T-helper 1 cell treated with Interleukin-12 subunit alpha and Interleukin-12 subunit beta and Interleukin-4 antibody, amounts not matched to agents 30 ng/mL and 1 ng/mL, for 36 hours (primary cell): Measurements from ENCODE around the gene EPHA6. TPM values are rescaled to one million over a fixed set of nuclear protein-coding genes. Genes with fewer than 3 reads are reported as not detected.
"Not testable (repeated sequence)": the region's sequence is repeated elsewhere in the genome, so short reads cannot be mapped to it uniquely, and the experiment has no call there.

Experiments used
- intact Hi-C: fragments of 100-400 bp; cut with micrococcal nuclease; formaldehyde crosslinking; loops from one replicate; pipeline ENCODE4 v1.15.1; 2024
- total RNA-seq: library from RNA; stranded (reverse); gene quantifications from 2 replicates; pipeline ENCODE4 v1.2.3, GENCODE V29; 2022

EPHA6 gene
- total RNA-seq, 1 donor from 2014 or later, result not detected

- intact Hi-C loops, result no loop called here
These were observed 451.0 kb downstream of the EPHA6 start for GRCh38 chr3:97265237-97266005.

GRCh38 chr3:97269202-97269601, 454.8 kb downstream of the EPHA6 start:
- intact Hi-C loops, result no loop called here

- intact Hi-C loops, result not testable (repeated sequence)
These were observed 462.6 kb downstream of the EPHA6 start for GRCh38 chr3:97276879-97277550.

- intact Hi-C loops, result no loop called here
These were observed 463.3 kb downstream of the EPHA6 start for GRCh38 chr3:97277708-97278107.

GRCh38 chr3:97278506-97278905, 464.1 kb downstream of the EPHA6 start:
- intact Hi-C loops, result no loop called here

GRCh38 chr3:97291901-97292300, 477.5 kb downstream of the EPHA6 start:
- intact Hi-C loops, result no loop called here

GRCh38 chr3:97293596-97294131, 479.3 kb downstream of the EPHA6 start:
- intact Hi-C loops, result no loop called here

GRCh38 chr3:97297032-97297431, 482.6 kb downstream of the EPHA6 start:
- intact Hi-C loops, result no loop called here

- intact Hi-C loops, result no loop called here
These were observed 486.7 kb downstream of the EPHA6 start for GRCh38 chr3:97301114-97301513.

- intact Hi-C loops, result no loop called here
These were observed 491.8 kb downstream of the EPHA6 start for GRCh38 chr3:97306226-97306625.

GRCh38 chr3:97338375-97338774, 524.0 kb downstream of the EPHA6 start:
- intact Hi-C loops, result no loop called here

GRCh38 chr3:97340940-97341339, 526.5 kb downstream of the EPHA6 start:
- intact Hi-C loops, result no loop called here

- intact Hi-C loops, result no loop called here
These were observed 533.4 kb downstream of the EPHA6 start for GRCh38 chr3:97347780-97348179.

GRCh38 chr3:97350971-97351370, 536.6 kb downstream of the EPHA6 start:
- intact Hi-C loops, result no loop called here

- intact Hi-C loops, result no loop called here
These were observed 538.8 kb downstream of the EPHA6 start for GRCh38 chr3:97353176-97353575.

GRCh38 chr3:97359977-97360376, 545.6 kb downstream of the EPHA6 start:
- intact Hi-C loops, result no loop called here

GRCh38 chr3:97360804-97361203, 546.4 kb downstream of the EPHA6 start:
- intact Hi-C loops, result no loop called here

GRCh38 chr3:97384583-97384982, 570.2 kb downstream of the EPHA6 start:
- intact Hi-C loops, result no loop called here

- intact Hi-C loops, result no loop called here
These were observed 574.4 kb downstream of the EPHA6 start for GRCh38 chr3:97388774-97389173.

- intact Hi-C loops, result loop anchor here (5.0 kb wide), 1 partner anchor 737 kb away; no protein-coding TSS in a partner anchor
These were observed 575.5 kb downstream of the EPHA6 start for GRCh38 chr3:97389936-97390335.

GRCh38 chr3:97391167-97391566, 576.8 kb downstream of the EPHA6 start:
- intact Hi-C loops, result loop anchor here (5.0 kb wide), 1 partner anchor 736 kb away; no protein-coding TSS in a partner anchor

GRCh38 chr3:97409612-97410011, 595.2 kb downstream of the EPHA6 start:
- intact Hi-C loops, result no loop called here
